HCT116 (cell line): Measurements from ENCODE around the gene CUL9. TPM values are rescaled to one million over a fixed set of nuclear protein-coding genes. Genes with fewer than 3 reads are reported as not detected.
A peak's percentile ranks its signal among the peaks of the same experiment; 100 is the strongest.
"Not testable (repeated sequence)": the region's sequence is repeated elsewhere in the genome, so short reads cannot be mapped to it uniquely, and the experiment has no call there.

Experiments used
- ATAC-seq: fragments of 200-7000 bp; cut with Tn5 transposase; 2 replicates; pipeline ENCODE4 v1.9.1; 2020; ENCODE audit warnings: mild to moderate bottlenecking, moderate library complexity
- BruUV-seq: library from RNA; stranded (reverse); fragments of 400-500 nt; replicated peaks from 2 replicates; lab custom pipeline; 2021; lab: Mats Ljungman, UMichigan
- CTCF ChIA-PET: fragments of 300-600 bp; sonication (Branson Sonifier 250); formaldehyde crosslinking; loops from one replicate; lab custom pipeline; 2021; ENCODE audit warnings: antibody characterized with exemption; lab: Charles Lee
- POLR2A ChIA-PET: fragments of 300-600, 350-600 bp; sonication (Branson Sonifier 250); formaldehyde crosslinking; loops from one replicate; lab custom pipeline; 2021; ENCODE audit warnings: antibody characterized with exemption; lab: Charles Lee
- RAD21 ChIA-PET, 2 experiments: fragments of 300-600 bp; sonication (Branson Sonifier 250); formaldehyde crosslinking; loops; one replicate each; lab custom pipeline; 2023; ENCODE audit warnings: low total read pairs in 2 of 2; ENCODE audit not compliant: uncharacterized antibody in 2 of 2, unreplicated experiment in 2 of 2, low non-redundant PET in 1 of 2; lab: Charles Lee
- DNase-seq: peaks from one replicate; pipeline ENCODE4 v3.0.0-alpha.2; 2010; ENCODE audit warnings: low read depth, low spot score
- H2AFZ ChIP-seq: fragments of 200-600 bp; shearing (Covaris generic), sonication (generic); 2 replicates; pipeline ENCODE4 v1.6.1; 2017; ENCODE audit warnings: low read depth, mixed run types, mixed read lengths, antibody characterized with exemption, low read length; ENCODE audit not compliant: poor library complexity, severe bottlenecking
- H3K27ac ChIP-seq: 2 replicates; pipeline ENCODE4 v1.5.1; 2012; ENCODE audit warnings: low read depth, low read length
- H3K27me3 ChIP-seq: fragments of 200-600 bp; sonication (generic); 2 replicates; pipeline ENCODE4 v1.6.1; 2016; ENCODE audit warnings: mixed run types, low read length, mixed read lengths; ENCODE audit not compliant: insufficient read depth
- H3K36me3 ChIP-seq, 2 experiments: fragments of 200-500 bp in 1 of 2; fragments of 200-600 bp in 1 of 2; sonication (Bioruptor generic) in 1 of 2; sonication (generic) in 1 of 2; 2 replicates each; pipeline versions ENCODE4 v1.5.1 to v1.6.1; 2014 to 2016; ENCODE audit warnings: low read length in 2 of 2, inconsistent platforms in 1 of 2, mixed read lengths in 1 of 2, mixed run types in 1 of 2; ENCODE audit not compliant: insufficient read depth in 2 of 2, control insufficient read depth in 1 of 2
- H3K4me1 ChIP-seq, 2 experiments: fragments of 200-600 bp in 1 of 2; sonication (generic) in 1 of 2; 2 replicates each; pipeline versions ENCODE4 v1.5.1 to v1.6.1; 2012 to 2017; ENCODE audit warnings: low read length in 2 of 2, inconsistent platforms in 1 of 2, mild to moderate bottlenecking in 1 of 2, mixed read lengths in 1 of 2, mixed run types in 1 of 2, moderate library complexity in 1 of 2; ENCODE audit not compliant: insufficient read depth in 2 of 2, control insufficient read depth in 1 of 2
- H3K4me2 ChIP-seq: fragments of 200-600 bp; sonication (generic); 2 replicates; pipeline ENCODE4 v1.6.1; 2017; ENCODE audit warnings: mixed run types, low read length, mixed read lengths
- H3K4me3 ChIP-seq, 2 experiments: fragments of 200-600 bp in 1 of 2; sonication (generic) in 1 of 2; replicated peaks in 1 of 2; 2 replicates each; pipeline ENCODE4 v1.5.1; 2011 to 2016; ENCODE audit warnings: low read length in 2 of 2, control low read depth in 1 of 2, low read depth in 1 of 2, mild to moderate bottlenecking in 1 of 2, mixed read lengths in 1 of 2, mixed run types in 1 of 2
- H3K79me2 ChIP-seq: fragments of 200-600 bp; sonication (generic); 2 replicates; pipeline ENCODE4 v1.6.1; 2017; ENCODE audit warnings: mild to moderate bottlenecking, mixed run types, low read length, moderate library complexity, mixed read lengths; ENCODE audit not compliant: insufficient read depth
- H3K9ac ChIP-seq: fragments of 200-600 bp; sonication (generic); 2 replicates; pipeline ENCODE4 v1.6.1; 2016; ENCODE audit warnings: low read length, mixed read lengths
- H3K9me2 ChIP-seq: fragments of 200-600 bp; sonication (generic), shearing (Covaris generic); 2 replicates; pipeline ENCODE4 v1.6.1; 2017; ENCODE audit warnings: mixed run types, mild to moderate bottlenecking, moderate library complexity; ENCODE audit not compliant: insufficient read depth
- H3K9me3 ChIP-seq, 2 experiments: fragments of 200-500 bp in 1 of 2; fragments of 200-600 bp in 1 of 2; sonication (Bioruptor generic) in 1 of 2; sonication (generic) in 1 of 2; 2 replicates each; pipeline ENCODE4 v1.6.1; 2014 to 2017; ENCODE audit warnings: low read length in 2 of 2, mixed read lengths in 2 of 2, inconsistent platforms in 1 of 2, low read depth in 1 of 2, mild to moderate bottlenecking in 1 of 2, mixed run types in 1 of 2, moderate library complexity in 1 of 2; ENCODE audit not compliant: control insufficient read depth in 1 of 2, insufficient read depth in 1 of 2
- H4K20me1 ChIP-seq: fragments of 200-600 bp; sonication (generic), shearing (Covaris generic); 2 replicates; pipeline ENCODE4 v1.6.1; 2017; ENCODE audit warnings: mixed run types, mild to moderate bottlenecking, moderate library complexity; ENCODE audit not compliant: insufficient read depth
- SRF ChIP-seq: IDR thresholded peaks from 2 replicates; pipeline ENCODE4 v1.6.1; 2012; ENCODE audit warnings: low read depth
- intact Hi-C: fragments of 100-400 bp; cut with micrococcal nuclease; formaldehyde crosslinking; loops from 2 replicates; pipeline ENCODE4 v1.10.0; 2022
- total RNA-seq: library from RNA; stranded (reverse); gene quantifications from one replicate; pipeline ENCODE4 v1.2.1, GENCODE V29; 2021; ENCODE audit not compliant: unreplicated experiment
- TF ChIP-seq, protein P1 (sequence below): IDR thresholded peaks from 2 replicates; pipeline ENCODE4 v1.6.1; 2011; ENCODE audit warnings: mild to moderate bottlenecking, low read length, moderate library complexity; ENCODE audit not compliant: insufficient replicate concordance; ENCODE audit errors: extremely low read depth

Gene CUL9
- total RNA-seq, 1 experiment from 2014 or later: 36.5 TPM

DNA sequence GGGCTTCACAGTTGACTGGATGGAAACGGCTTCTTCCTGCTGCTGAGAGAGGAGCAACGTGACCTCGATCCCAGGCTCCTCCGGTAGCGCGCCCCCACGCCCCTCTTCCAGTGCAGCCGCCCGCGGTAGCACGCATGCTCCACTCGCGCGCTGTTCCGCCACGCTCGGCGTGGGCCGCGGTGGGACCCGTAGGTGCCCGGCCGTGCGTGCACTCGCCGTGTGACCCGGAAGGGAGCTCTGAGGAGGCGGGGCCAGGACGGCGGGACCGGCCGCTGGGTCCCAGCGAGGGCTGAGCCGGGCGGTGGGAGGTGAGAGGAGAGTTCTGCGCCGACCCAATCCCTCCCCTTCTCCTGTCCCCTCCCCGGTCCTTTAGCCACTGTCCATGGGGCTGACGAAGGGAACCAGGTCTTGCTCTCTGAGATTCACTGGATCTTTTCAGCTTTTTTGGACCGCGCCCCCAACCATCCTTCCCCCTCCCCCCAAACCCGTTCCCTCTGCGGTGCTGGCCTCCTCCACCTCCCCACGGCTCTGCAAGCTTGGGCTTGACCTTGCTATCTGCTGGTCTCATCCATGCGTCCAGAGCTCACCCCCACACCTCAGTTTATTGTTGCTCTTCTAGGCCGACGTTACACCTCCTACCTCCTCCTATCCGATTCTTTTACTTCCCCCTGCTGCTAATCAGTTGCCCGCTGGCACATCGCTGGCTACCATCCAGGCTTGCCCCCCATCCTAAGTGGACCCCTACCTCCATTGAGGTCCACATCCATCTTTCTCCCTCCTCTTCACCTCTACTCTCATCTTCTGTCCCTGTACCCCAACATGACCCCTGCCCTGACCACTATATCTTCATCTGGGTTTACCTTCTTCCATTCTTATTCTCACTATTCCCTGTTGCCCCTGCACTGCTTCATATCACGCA lies at the start of gene CUL9 (continued):
- TF ChIP-seq, protein P1, sequence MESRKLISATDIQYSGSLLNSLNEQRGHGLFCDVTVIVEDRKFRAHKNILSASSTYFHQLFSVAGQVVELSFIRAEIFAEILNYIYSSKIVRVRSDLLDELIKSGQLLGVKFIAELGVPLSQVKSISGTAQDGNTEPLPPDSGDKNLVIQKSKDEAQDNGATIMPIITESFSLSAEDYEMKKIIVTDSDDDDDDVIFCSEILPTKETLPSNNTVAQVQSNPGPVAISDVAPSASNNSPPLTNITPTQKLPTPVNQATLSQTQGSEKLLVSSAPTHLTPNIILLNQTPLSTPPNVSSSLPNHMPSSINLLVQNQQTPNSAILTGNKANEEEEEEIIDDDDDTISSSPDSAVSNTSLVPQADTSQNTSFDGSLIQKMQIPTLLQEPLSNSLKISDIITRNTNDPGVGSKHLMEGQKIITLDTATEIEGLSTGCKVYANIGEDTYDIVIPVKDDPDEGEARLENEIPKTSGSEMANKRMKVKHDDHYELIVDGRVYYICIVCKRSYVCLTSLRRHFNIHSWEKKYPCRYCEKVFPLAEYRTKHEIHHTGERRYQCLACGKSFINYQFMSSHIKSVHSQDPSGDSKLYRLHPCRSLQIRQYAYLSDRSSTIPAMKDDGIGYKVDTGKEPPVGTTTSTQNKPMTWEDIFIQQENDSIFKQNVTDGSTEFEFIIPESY: peak; percentile 86
- TF ChIP-seq, all 23 proteins: peak for 9

DNA sequence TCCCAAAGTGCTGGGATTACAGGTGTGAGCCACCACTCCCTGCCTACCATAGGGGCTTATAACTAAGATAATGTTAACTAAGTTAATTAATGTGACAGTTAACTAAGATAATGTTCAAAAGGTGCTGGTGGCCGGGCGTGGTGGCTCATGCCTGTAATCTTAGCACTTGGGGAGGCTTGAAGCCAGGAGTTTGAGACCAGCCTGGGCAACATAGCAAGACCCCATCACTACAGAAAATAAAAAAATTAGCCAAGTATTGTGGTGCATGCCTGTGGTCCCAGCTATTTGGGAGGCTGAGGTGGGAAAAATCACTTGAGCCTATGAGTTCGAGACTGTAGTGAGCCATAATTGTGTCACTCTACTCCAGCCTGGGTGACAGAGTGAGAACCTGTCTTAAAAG lies 43.7 kb upstream of the CUL9 start:
- DNase-seq (no peak), ATAC-seq (no peak)
- intact Hi-C loops: no loop called here
- ChIA-PET CTCF (no interaction called here), RAD21 (no interaction called here), POLR2A (no interaction called here)
- Histone ChIP-seq H3K79me2 (no peaks in the 10 kb centered on the region), H3K9me3 (no peaks in the 10 kb centered on the region), H3K9me2 (no peaks in the 10 kb centered on the region), H3K4me1 (peaks cover 0 to 2% of the 10 kb centered on the region in 2 experiments; a peak in 1 of 4 replicates), H3K36me3 (peaks cover 0 to 2% of the 10 kb centered on the region in 2 experiments; a peak in 1 of 4 replicates), H3K4me2 (no peak overlapping the region), H2AFZ (no peak overlapping the region), H3K27ac (no peak overlapping the region), H3K9ac (no peak overlapping the region), H3K4me3 (no peak overlapping the region), H4K20me1 (no peaks in the 10 kb centered on the region), H3K27me3 (no peaks in the 10 kb centered on the region)
- TF ChIP-seq SRF: no peak
- no TSS peak for BruUV-seq

DNA sequence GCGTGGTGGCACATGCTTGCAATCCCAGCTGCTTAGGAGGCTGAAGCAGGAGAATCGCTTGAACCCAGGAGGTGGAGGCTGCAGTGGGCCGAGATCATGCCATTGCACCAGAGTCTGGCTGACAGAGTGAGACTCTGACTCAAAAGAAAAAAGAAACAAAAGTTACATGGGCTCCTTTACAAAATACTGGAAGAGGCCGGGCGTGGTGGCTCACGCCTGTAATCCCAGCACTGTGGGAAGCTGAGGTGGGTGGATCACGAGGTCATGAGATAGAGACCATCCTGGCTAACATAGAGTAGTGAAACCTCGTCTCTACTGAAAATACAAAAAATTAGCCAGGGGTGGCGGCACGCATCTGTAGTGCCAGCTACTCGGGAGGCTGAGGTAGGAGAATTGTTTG lies 42.0 kb upstream of the CUL9 start:
- H3K9me2 ChIP-seq, ATAC-seq, H3K4me1 ChIP-seq, H3K4me3 ChIP-seq, H2AFZ ChIP-seq, RAD21 ChIA-PET, BruUV-seq, POLR2A ChIA-PET, H3K27me3 ChIP-seq, H3K27ac ChIP-seq, H4K20me1 ChIP-seq, H3K9ac ChIP-seq, H3K9me3 ChIP-seq, H3K36me3 ChIP-seq, DNase-seq, CTCF ChIA-PET, H3K79me2 ChIP-seq, H3K4me2 ChIP-seq: not testable (repeated sequence)
- intact Hi-C loops: loop anchor here (5.0 kb wide), 2 partner anchors 83 to 178 kb away; partner anchors contain the start of genes GNMT, KLC4 and MRPL2
